B cell (primary cell): ENCODE data around the gene SKAP2.

ENCODE experiments used
- CTCF ChIP-seq: fragments of 200-600 bp; IDR thresholded peaks from one replicate; pipeline ENCODE4 v1.8.0; 2022; ENCODE audit warnings: antibody characterized with exemption, mild to moderate bottlenecking
- EZH2 ChIP-seq: IDR thresholded peaks from 2 replicates; pipeline ENCODE4 v1.6.1; 2012; ENCODE audit warnings: borderline replicate concordance, low read depth, mild to moderate bottlenecking, moderate library complexity, low read length; ENCODE audit not compliant: insufficient read depth, poor library complexity, severe bottlenecking

DNA sequence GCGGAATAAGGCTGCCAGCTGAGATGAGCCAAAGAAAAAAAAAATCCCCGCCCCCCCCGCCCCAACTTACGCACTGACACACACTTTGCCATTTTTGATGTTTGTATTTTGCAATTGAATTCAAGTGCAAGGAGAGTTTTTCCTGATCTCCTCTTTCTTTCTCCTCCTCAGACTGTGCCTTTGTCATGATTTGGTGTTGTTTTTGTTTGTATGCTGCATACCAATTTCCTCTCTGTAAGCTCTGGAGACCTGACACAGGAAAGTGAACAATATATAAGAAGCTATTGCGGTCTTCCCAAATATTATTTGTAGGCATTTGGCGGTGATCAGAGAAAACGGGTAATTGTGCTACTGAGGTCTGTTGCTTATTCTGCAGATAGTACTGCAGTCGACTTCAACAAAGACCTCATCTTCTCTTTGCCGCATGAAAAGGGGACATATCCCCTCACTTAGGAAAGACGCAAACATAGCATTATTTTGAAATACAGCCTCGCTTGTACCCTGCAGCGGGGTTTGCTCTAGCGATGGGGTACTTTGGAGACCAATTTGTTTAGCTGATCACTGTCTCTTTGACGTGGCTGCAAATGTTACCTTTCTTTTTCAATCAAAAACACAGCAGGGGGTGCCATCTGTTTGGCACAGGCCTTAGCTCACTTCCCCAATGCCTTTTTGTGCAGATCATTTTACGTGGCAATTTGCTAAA, 206.6 kb downstream of the SKAP2 start:
- no peak for TF ChIP-seq CTCF
- no peak for TF ChIP-seq EZH2
